KMS-11 (cell line): ENCODE data around the gene CHD5.

Experiments used
- H2AFZ ChIP-seq: fragments of 200-600 bp; sonication (generic); 2 replicates; pipeline ENCODE4 v1.6.1; 2016; ENCODE audit warnings: antibody characterized with exemption, mixed run types, low read depth
- H3K27ac ChIP-seq: fragments of 200-600 bp; sonication (generic); 2 replicates; pipeline ENCODE4 v1.6.1; 2016; ENCODE audit warnings: mild to moderate bottlenecking, mixed run types
- H3K27me3 ChIP-seq: fragments of 200-600 bp; sonication (generic); 2 replicates; pipeline ENCODE4 v1.6.1; 2017; ENCODE audit warnings: mild to moderate bottlenecking, low read depth, mixed run types, moderate library complexity; ENCODE audit not compliant: insufficient read depth
- H3K36me3 ChIP-seq: fragments of 200-600 bp; sonication (generic); 2 replicates; pipeline ENCODE4 v1.6.1; 2017; ENCODE audit warnings: mild to moderate bottlenecking, mixed run types; ENCODE audit not compliant: insufficient read depth
- H3K4me1 ChIP-seq: fragments of 200-600 bp; sonication (generic); 2 replicates; pipeline ENCODE4 v1.6.1; 2016; ENCODE audit warnings: mild to moderate bottlenecking, low read depth, mixed run types; ENCODE audit not compliant: poor library complexity, severe bottlenecking
- H3K4me2 ChIP-seq: fragments of 200-600 bp; sonication (generic); 2 replicates; pipeline ENCODE4 v1.7.0; 2016; ENCODE audit warnings: mild to moderate bottlenecking, mixed run types
- H3K4me3 ChIP-seq: fragments of 200-600 bp; sonication (generic); IDR thresholded peaks from 2 replicates; pipeline ENCODE4 v1.6.1; 2017; ENCODE audit warnings: low read depth, low read length, mixed read lengths; ENCODE audit not compliant: insufficient read depth
- H3K79me2 ChIP-seq: fragments of 200-600 bp; sonication (generic); 2 replicates; pipeline ENCODE4 v1.6.1; 2016; ENCODE audit warnings: low read depth, mixed run types; ENCODE audit not compliant: insufficient read depth
- H3K9ac ChIP-seq: fragments of 200-600 bp; sonication (generic); 2 replicates; pipeline ENCODE4 v1.6.1; 2016; ENCODE audit warnings: mild to moderate bottlenecking, mixed run types
- H4K20me1 ChIP-seq: fragments of 200-600 bp; sonication (generic); 2 replicates; pipeline ENCODE4 v1.6.1; 2016; ENCODE audit warnings: mild to moderate bottlenecking, mixed run types; ENCODE audit not compliant: insufficient read depth
- TF ChIP-seq, protein P1 (sequence below): fragments of 200-600 bp; sonication (generic); conservative IDR thresholded peaks from 2 replicates; pipeline ENCODE4 v1.6.1; 2017; ENCODE audit warnings: low read depth, mild to moderate bottlenecking, antibody characterized with exemption, low read length, moderate library complexity, mixed read lengths

Gene CHD5

DNA sequence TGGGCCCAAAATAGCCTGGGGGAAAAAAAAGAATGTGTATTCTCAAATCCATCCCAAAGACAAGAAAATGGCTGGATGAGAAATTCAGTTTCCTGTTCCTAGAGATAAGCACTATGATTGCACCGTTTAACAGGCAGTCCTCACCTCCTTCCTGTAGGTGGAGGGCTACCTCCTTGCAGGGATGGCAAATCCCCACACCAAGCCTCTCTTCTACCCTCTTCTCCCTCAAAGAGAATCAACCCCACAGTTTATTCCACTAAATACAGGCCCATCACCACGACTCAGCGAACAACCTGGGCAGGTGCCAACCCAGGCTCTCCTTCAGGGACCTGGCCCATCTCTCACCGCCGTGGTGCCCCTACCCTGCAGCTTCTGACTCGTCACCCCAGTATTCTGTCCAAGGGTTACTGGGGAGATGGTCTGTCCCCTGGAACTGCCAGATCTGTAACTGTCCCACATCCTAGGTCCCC, 3.4 kb upstream of the CHD5 start:
- Histone ChIP-seq H3K79me2 (peaks cover 20% of the 10 kb centered on the region; the same call in 1 of the 2 replicates), H3K4me2 (no peak overlapping the region), H3K27ac (no peak overlapping the region), H3K4me1 (no peaks in the 10 kb centered on the region), H3K27me3 (peaks cover 14% of the 10 kb centered on the region; the same call in 1 of the 2 replicates), H3K36me3 (peaks cover 10% of the 10 kb centered on the region), H2AFZ (no peak overlapping the region), H3K4me3 (no peak overlapping the region), H4K20me1 (peaks cover 26% of the 10 kb centered on the region), H3K9ac (no peak overlapping the region)
- TF ChIP-seq, protein P1, sequence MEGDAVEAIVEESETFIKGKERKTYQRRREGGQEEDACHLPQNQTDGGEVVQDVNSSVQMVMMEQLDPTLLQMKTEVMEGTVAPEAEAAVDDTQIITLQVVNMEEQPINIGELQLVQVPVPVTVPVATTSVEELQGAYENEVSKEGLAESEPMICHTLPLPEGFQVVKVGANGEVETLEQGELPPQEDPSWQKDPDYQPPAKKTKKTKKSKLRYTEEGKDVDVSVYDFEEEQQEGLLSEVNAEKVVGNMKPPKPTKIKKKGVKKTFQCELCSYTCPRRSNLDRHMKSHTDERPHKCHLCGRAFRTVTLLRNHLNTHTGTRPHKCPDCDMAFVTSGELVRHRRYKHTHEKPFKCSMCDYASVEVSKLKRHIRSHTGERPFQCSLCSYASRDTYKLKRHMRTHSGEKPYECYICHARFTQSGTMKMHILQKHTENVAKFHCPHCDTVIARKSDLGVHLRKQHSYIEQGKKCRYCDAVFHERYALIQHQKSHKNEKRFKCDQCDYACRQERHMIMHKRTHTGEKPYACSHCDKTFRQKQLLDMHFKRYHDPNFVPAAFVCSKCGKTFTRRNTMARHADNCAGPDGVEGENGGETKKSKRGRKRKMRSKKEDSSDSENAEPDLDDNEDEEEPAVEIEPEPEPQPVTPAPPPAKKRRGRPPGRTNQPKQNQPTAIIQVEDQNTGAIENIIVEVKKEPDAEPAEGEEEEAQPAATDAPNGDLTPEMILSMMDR: no peak

DNA sequence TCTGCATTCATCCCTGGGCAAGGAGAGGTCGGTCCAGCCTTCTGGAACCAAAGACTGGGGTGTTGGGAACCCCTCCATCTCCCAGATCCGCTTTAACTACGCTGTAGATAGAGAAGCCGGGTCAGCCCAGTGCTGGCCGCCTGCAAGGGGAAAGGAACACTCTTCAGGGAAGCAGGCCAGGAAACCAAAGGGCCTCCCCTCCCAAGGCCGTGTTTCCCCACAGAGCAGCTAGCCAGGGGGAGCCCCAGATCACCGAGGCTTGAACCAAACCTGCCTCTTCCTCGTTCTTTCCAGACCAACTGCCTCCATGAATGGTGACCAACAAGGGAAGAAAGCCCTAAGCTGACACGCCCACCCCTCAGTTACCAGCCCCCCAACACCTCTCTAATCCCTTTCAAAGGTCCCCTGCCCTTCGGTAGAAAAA, 1.2 kb upstream of the CHD5 start:
- TF ChIP-seq, protein P1: no peak
- Histone ChIP-seq H3K79me2 (no peaks in the 10 kb centered on the region), H3K4me1 (no peaks in the 10 kb centered on the region), H3K36me3 (no peaks in the 10 kb centered on the region), H3K9ac (no peak overlapping the region), H3K4me2 (no peak overlapping the region), H2AFZ (no peak overlapping the region), H4K20me1 (peaks cover 7% of the 10 kb centered on the region; the same call in 1 of the 2 replicates), H3K27me3 (peaks cover 28% of the 10 kb centered on the region; the same call in 1 of the 2 replicates), H3K27ac (no peak overlapping the region), H3K4me3 (no peak overlapping the region)

DNA sequence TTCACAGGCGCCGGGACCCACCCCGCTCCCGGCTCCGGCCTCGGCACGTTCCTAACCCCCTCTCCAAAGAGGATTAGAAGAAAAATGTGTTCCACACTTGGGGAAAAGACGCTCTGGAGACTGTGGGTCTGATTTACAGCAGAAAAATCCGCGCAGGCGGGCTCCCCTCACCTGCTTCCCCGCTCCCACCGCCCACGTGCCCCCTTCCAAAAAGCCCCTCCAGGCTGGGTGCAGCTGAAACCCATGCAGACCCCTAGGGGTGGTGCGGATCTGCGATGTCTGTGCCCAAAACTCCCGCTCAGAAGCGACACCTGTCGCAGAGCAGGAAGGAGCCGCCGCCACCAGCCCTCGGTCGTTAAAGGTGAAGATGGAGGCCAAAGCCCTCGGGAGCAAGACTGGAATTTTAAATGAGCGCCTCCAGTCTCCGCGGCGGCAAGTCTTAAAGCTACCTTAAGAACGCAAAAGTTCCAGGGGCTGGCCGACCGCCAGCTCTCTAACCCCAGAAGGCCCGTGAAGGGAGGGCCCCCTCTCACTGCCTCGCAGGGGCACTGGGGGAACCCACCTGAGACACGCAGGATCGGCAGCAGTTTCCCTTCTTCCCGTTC, 688 bp upstream of the CHD5 start:
- no peak overlapping the region for H2AFZ ChIP-seq
- no peak overlapping the region for H3K4me3 ChIP-seq
- TF ChIP-seq, protein P1: no peak
- no peaks in the 10 kb centered on the region for H3K36me3 ChIP-seq
- no peak overlapping the region for H3K9ac ChIP-seq
- no peaks in the 10 kb centered on the region for H3K4me1 ChIP-seq
- peaks cover 28% of the 10 kb centered on the region; the same call in 1 of the 2 replicates for H3K27me3 ChIP-seq
- peaks cover 5% of the 10 kb centered on the region; the same call in 1 of the 2 replicates for H4K20me1 ChIP-seq
- no peak overlapping the region for H3K4me2 ChIP-seq
- no peak overlapping the region for H3K27ac ChIP-seq
- H3K79me2 ChIP-seq: no peaks in the 10 kb centered on the region

DNA sequence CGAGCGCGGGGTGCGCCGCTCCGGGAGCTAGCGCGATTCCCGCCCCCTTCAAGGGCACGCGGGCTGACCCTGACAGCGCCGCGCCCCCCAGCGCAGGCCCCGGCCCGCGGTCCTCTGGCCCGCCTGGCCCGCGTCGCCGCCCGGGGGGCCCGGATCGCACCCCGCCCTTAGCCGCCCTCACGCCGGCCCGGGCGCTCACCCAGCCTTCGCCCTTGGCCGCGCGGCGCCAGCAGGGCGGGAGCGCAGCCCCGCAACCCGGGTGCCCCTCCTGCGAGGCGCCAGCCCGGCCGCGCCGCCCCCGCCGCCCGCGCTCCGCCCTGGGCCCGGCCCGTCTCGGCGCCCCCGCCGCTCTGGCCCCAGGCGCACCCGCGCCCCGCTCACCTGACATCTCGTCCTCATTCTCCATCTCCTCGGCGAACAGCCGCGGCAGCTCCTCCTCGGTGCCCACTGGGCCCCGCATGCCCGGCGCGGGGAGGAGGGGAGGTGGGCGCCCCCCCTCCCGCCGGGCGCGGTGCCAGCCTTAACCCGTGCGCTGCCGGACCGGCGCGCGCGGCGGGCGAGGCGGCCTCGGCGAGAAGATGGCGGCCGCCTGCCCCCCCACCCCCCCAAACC, 451 bp downstream of the CHD5 start:
- H3K4me3 ChIP-seq: no peak overlapping the region
- no peak overlapping the region for H3K4me2 ChIP-seq
- H3K79me2 ChIP-seq: no peaks in the 10 kb centered on the region
- peaks cover 31% of the 10 kb centered on the region; the same call in 1 of the 2 replicates for H3K27me3 ChIP-seq
- H4K20me1 ChIP-seq: no peaks in the 10 kb centered on the region
- H3K36me3 ChIP-seq: no peaks in the 10 kb centered on the region
- H3K9ac ChIP-seq: no peak overlapping the region
- no peak overlapping the region for H2AFZ ChIP-seq
- H3K27ac ChIP-seq: no peak overlapping the region
- H3K4me1 ChIP-seq: no peaks in the 10 kb centered on the region
- TF ChIP-seq, protein P1: no peak
